SK-N-MC (cell line): ENCODE data around the gene TMEM158.

Experiments used
- DNase-seq: peaks from one replicate; pipeline ENCODE4 v3.0.0-alpha.2; 2011; ENCODE audit warnings: low read depth, low spot score
- H3K27ac ChIP-seq: fragments of 200-600 bp; sonication (generic); 2 replicates; pipeline ENCODE4 v1.5.1; 2016; ENCODE audit warnings: mixed run types
- H3K36me3 ChIP-seq: fragments of 200-600 bp; sonication (generic); 2 replicates; pipeline ENCODE4 v1.6.1; 2017; ENCODE audit warnings: antibody characterized with exemption, low read length, mixed read lengths; ENCODE audit not compliant: insufficient read depth
- H3K4me3 ChIP-seq: fragments of 200-600 bp; sonication (generic); 2 replicates; pipeline ENCODE4 v1.5.1; 2016
- H3K9ac ChIP-seq: fragments of 200-600 bp; sonication (generic); 2 replicates; pipeline ENCODE4 v1.8.0; 2017; ENCODE audit warnings: mixed run types, mixed read lengths; ENCODE audit not compliant: insufficient read length
- H3K9me3 ChIP-seq: fragments of 200-600 bp; sonication (generic); 2 replicates; pipeline ENCODE4 v1.6.1; 2017; ENCODE audit warnings: low read depth, mild to moderate bottlenecking, antibody characterized with exemption, low read length, moderate library complexity, mixed read lengths
- EZH2 ChIP-seq: fragments of 200-600 bp; sonication (generic); IDR thresholded peaks from one replicate; pipeline ENCODE4 v1.6.1; 2017; ENCODE audit warnings: antibody characterized with exemption
- FOXP2 ChIP-seq: optimal IDR thresholded peaks from 2 replicates; pipeline ENCODE3; 2011; ENCODE audit warnings: mild to moderate bottlenecking, moderate library complexity; ENCODE audit not compliant: insufficient read depth; ENCODE audit errors: extremely low read length, control extremely low read depth
- POLR2AphosphoS5 ChIP-seq: IDR thresholded peaks from 2 replicates; pipeline ENCODE4 v1.6.1; 2012; ENCODE audit warnings: mild to moderate bottlenecking, low read depth, low read length, borderline replicate concordance

The TMEM158 gene

GRCh38 chr3:45261333-45262110 lies 35.4 kb upstream of the TMEM158 start:
- no peak for DNase-seq
- no peaks in the 10 kb centered on the region for H3K36me3 ChIP-seq
- H3K9me3 ChIP-seq, result no peaks in the 10 kb centered on the region
- H3K4me3 ChIP-seq, result no peak overlapping the region
- H3K9ac ChIP-seq, result no peak overlapping the region
- no peak overlapping the region for H3K27ac ChIP-seq
- TF ChIP-seq POLR2AphosphoS5 (no peak), FOXP2 (no peak), EZH2 (no peak)

- H3K36me3 ChIP-seq, result no peaks in the 10 kb centered on the region
These were observed 33.0 kb upstream of the TMEM158 start for GRCh38 chr3:45259133-45259532.

GRCh38 chr3:45258317-45258716 lies 32.2 kb upstream of the TMEM158 start:
- no peak overlapping the region for H3K9ac ChIP-seq
- DNase-seq, result no peak
- H3K36me3 ChIP-seq, result no peaks in the 10 kb centered on the region
- TF ChIP-seq POLR2AphosphoS5, result no peak
- TF ChIP-seq EZH2, result no peak
- TF ChIP-seq FOXP2, result no peak
- no peaks in the 10 kb centered on the region for H3K9me3 ChIP-seq
- H3K27ac ChIP-seq, result no peak overlapping the region
- H3K4me3 ChIP-seq, result no peak overlapping the region

More at GRCh38 chr3:45259133-45259532, 33.0 kb upstream of the TMEM158 start:
- no peak for DNase-seq
- Histone ChIP-seq H3K4me3 (no peak overlapping the region), H3K9me3 (no peaks in the 10 kb centered on the region), H3K27ac (no peak overlapping the region), H3K9ac (no peak overlapping the region)
- TF ChIP-seq EZH2 (no peak), POLR2AphosphoS5 (no peak), FOXP2 (no peak)

- DNase-seq, result no peak
- no peak overlapping the region for H3K27ac ChIP-seq
- TF ChIP-seq FOXP2, result no peak
- no peak for TF ChIP-seq EZH2
- no peak for TF ChIP-seq POLR2AphosphoS5
- no peaks in the 10 kb centered on the region for H3K36me3 ChIP-seq
- no peaks in the 10 kb centered on the region for H3K9me3 ChIP-seq
- H3K9ac ChIP-seq, result no peak overlapping the region
- no peak overlapping the region for H3K4me3 ChIP-seq
These were observed 27.2 kb upstream of the TMEM158 start for GRCh38 chr3:45253316-45253715.

- H3K4me3 ChIP-seq, result no peak overlapping the region
- H3K9ac ChIP-seq, result no peak overlapping the region
- H3K9me3 ChIP-seq, result no peaks in the 10 kb centered on the region
- no peaks in the 10 kb centered on the region for H3K36me3 ChIP-seq
- H3K27ac ChIP-seq, result no peak overlapping the region
- no peak for DNase-seq
- TF ChIP-seq EZH2, result no peak
- no peak for TF ChIP-seq FOXP2
- no peak for TF ChIP-seq POLR2AphosphoS5
These were observed 26.7 kb upstream of the TMEM158 start for GRCh38 chr3:45252826-45253225.

GRCh38 chr3:45249391-45249790 lies 23.3 kb upstream of the TMEM158 start:
- DNase-seq, result no peak
- no peak overlapping the region for H3K27ac ChIP-seq
- no peaks in the 10 kb centered on the region for H3K9me3 ChIP-seq
- H3K9ac ChIP-seq, result no peak overlapping the region
- no peak for TF ChIP-seq POLR2AphosphoS5
- no peak for TF ChIP-seq EZH2
- no peak for TF ChIP-seq FOXP2
- H3K36me3 ChIP-seq, result no peaks in the 10 kb centered on the region
- no peak overlapping the region for H3K4me3 ChIP-seq

GRCh38 chr3:45246241-45246640 lies 20.2 kb upstream of the TMEM158 start:
- no peaks in the 10 kb centered on the region for H3K36me3 ChIP-seq
- H3K9ac ChIP-seq, result no peak overlapping the region
- TF ChIP-seq EZH2 (no peak), POLR2AphosphoS5 (no peak), FOXP2 (no peak)
- DNase-seq, result no peak
- no peak overlapping the region for H3K4me3 ChIP-seq
- H3K9me3 ChIP-seq, result no peaks in the 10 kb centered on the region
- no peak overlapping the region for H3K27ac ChIP-seq

GRCh38 chr3:45244356-45244755 lies 18.3 kb upstream of the TMEM158 start:
- Histone ChIP-seq H3K9me3 (no peaks in the 10 kb centered on the region), H3K27ac (no peak overlapping the region), H3K36me3 (no peaks in the 10 kb centered on the region), H3K9ac (no peak overlapping the region), H3K4me3 (no peak overlapping the region)
- DNase-seq, result no peak
- TF ChIP-seq POLR2AphosphoS5 (no peak), FOXP2 (no peak), EZH2 (no peak)

GRCh38 chr3:45241206-45241605 lies 15.1 kb upstream of the TMEM158 start:
- TF ChIP-seq EZH2 (no peak), POLR2AphosphoS5 (no peak), FOXP2 (no peak)
- H3K9me3 ChIP-seq, result no peaks in the 10 kb centered on the region
- no peak for DNase-seq
- H3K4me3 ChIP-seq, result no peak overlapping the region
- H3K36me3 ChIP-seq, result no peaks in the 10 kb centered on the region
- no peak overlapping the region for H3K9ac ChIP-seq
- no peak overlapping the region for H3K27ac ChIP-seq
